Skeletal muscle satellite cell (primary cell): ENCODE data around the gene SKIL.

Experiments
- H3K27me3 ChIP-seq: 2 replicates; pipeline ENCODE4 v1.7.0; 2013; ENCODE audit warnings: low read length; ENCODE audit not compliant: control insufficient read depth, insufficient read depth
- H3K36me3 ChIP-seq: 2 replicates; pipeline ENCODE4 v1.7.0; 2013; ENCODE audit warnings: mild to moderate bottlenecking, control low read depth, low read length; ENCODE audit not compliant: insufficient read depth
- H3K4me1 ChIP-seq: 2 replicates; pipeline ENCODE4 v1.7.0; 2013; ENCODE audit warnings: low read length; ENCODE audit not compliant: control insufficient read depth, insufficient read depth
- H3K4me2 ChIP-seq: 2 replicates; pipeline ENCODE4 v1.7.0; 2013; ENCODE audit warnings: mild to moderate bottlenecking, low read length
- H3K4me3 ChIP-seq: 2 replicates; pipeline ENCODE4 v1.7.0; 2013; ENCODE audit warnings: low read length
- H3K9ac ChIP-seq: 2 replicates; pipeline ENCODE4 v1.7.0; 2013; ENCODE audit warnings: mild to moderate bottlenecking, low read depth, low read length, moderate library complexity
- H3K9me3 ChIP-seq: replicated peaks from 2 replicates; pipeline ENCODE4 v1.7.0; 2013; ENCODE audit warnings: mild to moderate bottlenecking, control low read depth, low read length

SKIL gene

GRCh38 chr3:170428095-170428494 is 70.6 kb downstream of the SKIL start:
- peaks cover 10% of the 10 kb centered on the region for H3K4me1 ChIP-seq

GRCh38 chr3:170429050-170429449 is 71.5 kb downstream of the SKIL start:
- peaks cover 10% of the 10 kb centered on the region for H3K4me1 ChIP-seq
- peak overlapping the region; percentile 3 for H3K4me2 ChIP-seq
- H3K9ac ChIP-seq, result no peak overlapping the region
- H3K9me3 ChIP-seq, result no peaks in the 10 kb centered on the region
- peaks cover 5% of the 10 kb centered on the region for H3K36me3 ChIP-seq
- no peak overlapping the region for H3K4me3 ChIP-seq
- H3K27me3 ChIP-seq, result no peaks in the 10 kb centered on the region

More at GRCh38 chr3:170428095-170428494, 70.6 kb downstream of the SKIL start:
- Histone ChIP-seq H3K9ac (no peak overlapping the region), H3K9me3 (no peaks in the 10 kb centered on the region), H3K4me2 (no peak overlapping the region), H3K36me3 (peaks cover 5% of the 10 kb centered on the region), H3K4me3 (no peak overlapping the region), H3K27me3 (no peaks in the 10 kb centered on the region)

- Histone ChIP-seq H3K36me3 (peaks cover 12% of the 10 kb centered on the region), H3K4me1 (peaks cover 10% of the 10 kb centered on the region), H3K9me3 (no peaks in the 10 kb centered on the region), H3K4me2 (no peak overlapping the region), H3K9ac (no peak overlapping the region), H3K27me3 (no peaks in the 10 kb centered on the region), H3K4me3 (no peak overlapping the region)
These were observed 73.5 kb downstream of the SKIL start for GRCh38 chr3:170431054-170431453.

GRCh38 chr3:170432416-170432815 is 74.9 kb downstream of the SKIL start:
- Histone ChIP-seq H3K4me2 (no peak overlapping the region), H3K27me3 (no peaks in the 10 kb centered on the region)

GRCh38 chr3:170436697-170437096 is 79.2 kb downstream of the SKIL start:
- Histone ChIP-seq H3K4me3 (no peak overlapping the region), H3K9me3 (no peaks in the 10 kb centered on the region), H3K27me3 (no peaks in the 10 kb centered on the region), H3K4me2 (no peak overlapping the region), H3K9ac (no peak overlapping the region), H3K4me1 (no peaks in the 10 kb centered on the region), H3K36me3 (peaks cover 12% of the 10 kb centered on the region)

More at GRCh38 chr3:170432416-170432815, 74.9 kb downstream of the SKIL start:
- H3K4me1 ChIP-seq, result peaks cover 10% of the 10 kb centered on the region
- H3K9ac ChIP-seq, result no peak overlapping the region
- H3K36me3 ChIP-seq, result peaks cover 12% of the 10 kb centered on the region
- H3K9me3 ChIP-seq, result no peaks in the 10 kb centered on the region
- H3K4me3 ChIP-seq, result no peak overlapping the region

- Histone ChIP-seq H3K4me2 (no peak overlapping the region), H3K4me1 (no peaks in the 10 kb centered on the region), H3K9me3 (no peaks in the 10 kb centered on the region), H3K9ac (no peak overlapping the region), H3K27me3 (no peaks in the 10 kb centered on the region), H3K36me3 (peaks cover 12% of the 10 kb centered on the region), H3K4me3 (no peak overlapping the region)
These were observed 79.7 kb downstream of the SKIL start for GRCh38 chr3:170437176-170437575.

GRCh38 chr3:170437696-170438407 is 80.3 kb downstream of the SKIL start:
- Histone ChIP-seq H3K9ac (no peak overlapping the region), H3K4me1 (no peaks in the 10 kb centered on the region), H3K27me3 (no peaks in the 10 kb centered on the region), H3K4me2 (no peak overlapping the region), H3K9me3 (no peaks in the 10 kb centered on the region), H3K4me3 (no peak overlapping the region), H3K36me3 (peaks cover 7% of the 10 kb centered on the region)

- no peaks in the 10 kb centered on the region for H3K27me3 ChIP-seq
- no peaks in the 10 kb centered on the region for H3K9me3 ChIP-seq
- H3K36me3 ChIP-seq, result peaks cover 7% of the 10 kb centered on the region
- H3K4me3 ChIP-seq, result no peak overlapping the region
- no peaks in the 10 kb centered on the region for H3K4me1 ChIP-seq
- no peak overlapping the region for H3K9ac ChIP-seq
- H3K4me2 ChIP-seq, result no peak overlapping the region
These were observed 81.3 kb downstream of the SKIL start for GRCh38 chr3:170438836-170439235.

GRCh38 chr3:170440344-170440743 is 82.8 kb downstream of the SKIL start:
- Histone ChIP-seq H3K4me3 (no peak overlapping the region), H3K36me3 (peaks cover 4% of the 10 kb centered on the region), H3K4me1 (no peaks in the 10 kb centered on the region), H3K27me3 (no peaks in the 10 kb centered on the region), H3K9ac (no peak overlapping the region), H3K9me3 (no peaks in the 10 kb centered on the region), H3K4me2 (no peak overlapping the region)

- Histone ChIP-seq H3K27me3 (no peaks in the 10 kb centered on the region), H3K36me3 (no peaks in the 10 kb centered on the region), H3K4me3 (no peak overlapping the region), H3K4me1 (no peaks in the 10 kb centered on the region), H3K4me2 (no peak overlapping the region), H3K9ac (no peak overlapping the region), H3K9me3 (no peaks in the 10 kb centered on the region)
These were observed 83.9 kb downstream of the SKIL start for GRCh38 chr3:170441412-170441811.

GRCh38 chr3:170442947-170443346 is 85.4 kb downstream of the SKIL start:
- H3K9me3 ChIP-seq, result no peaks in the 10 kb centered on the region
- H3K9ac ChIP-seq, result no peak overlapping the region
- H3K4me1 ChIP-seq, result no peaks in the 10 kb centered on the region
- no peak overlapping the region for H3K4me2 ChIP-seq
- no peak overlapping the region for H3K4me3 ChIP-seq
- H3K36me3 ChIP-seq, result no peaks in the 10 kb centered on the region
- H3K27me3 ChIP-seq, result no peaks in the 10 kb centered on the region

- Histone ChIP-seq H3K27me3 (no peaks in the 10 kb centered on the region), H3K4me2 (no peak overlapping the region), H3K4me1 (no peaks in the 10 kb centered on the region), H3K9me3 (no peaks in the 10 kb centered on the region), H3K36me3 (no peaks in the 10 kb centered on the region), H3K4me3 (no peak overlapping the region), H3K9ac (no peak overlapping the region)
These were observed 85.9 kb downstream of the SKIL start for GRCh38 chr3:170443457-170443856.
